DMS53 treated with DMSO at 0.1 percent for 48 hours (cell line): ENCODE results near the gene FMNL2.
"Not testable (repeated sequence)": the region's sequence is repeated elsewhere in the genome, so short reads cannot be mapped to it uniquely, and the experiment has no call there.

Experiments
- DNase-seq: peaks from one replicate; lab custom pipeline; 2025; ENCODE audit not compliant: unreplicated experiment; lab: John Stamatoyannopoulos, UW

The FMNL2 gene

DNA sequence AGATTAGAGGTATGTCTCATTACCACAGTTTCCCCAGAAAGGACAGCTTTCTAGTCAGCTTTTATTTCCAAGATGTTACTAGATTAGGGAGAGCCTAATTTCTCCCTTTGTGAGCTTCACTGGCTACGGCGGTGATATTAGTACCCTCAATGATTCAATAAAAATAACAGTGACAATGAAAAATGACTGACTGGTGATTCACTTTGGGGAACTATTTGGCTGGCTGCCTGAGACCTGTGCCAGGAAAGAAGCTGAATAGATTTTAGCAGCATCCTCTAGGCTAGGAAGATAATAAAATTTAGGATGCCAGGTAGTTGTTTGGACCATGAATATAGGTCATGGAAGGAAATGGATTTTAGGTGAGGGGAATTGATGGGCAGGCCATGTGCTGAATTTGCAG, 178.7 kb downstream of the FMNL2 start:
- no peak for DNase-seq

DNA sequence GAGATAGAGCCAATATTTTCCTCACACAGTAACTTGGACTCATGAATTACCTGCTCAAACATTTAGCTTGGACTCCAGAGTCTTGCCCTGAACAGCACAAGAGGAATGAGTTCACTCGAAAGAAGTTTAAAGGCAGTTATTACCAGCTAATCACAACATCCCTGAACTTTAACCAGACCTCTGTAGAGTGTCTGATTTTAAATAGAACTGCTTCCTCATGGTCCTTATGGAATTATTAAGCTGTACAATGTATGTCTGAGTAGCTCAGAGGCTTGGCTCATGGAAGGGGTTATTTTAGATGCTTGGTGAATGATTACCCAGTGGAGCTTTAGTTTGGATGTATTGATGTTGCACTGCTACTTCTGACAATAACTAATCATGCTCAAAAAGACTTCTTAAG, 183.1 kb downstream of the FMNL2 start:
- DNase-seq = no peak

DNA sequence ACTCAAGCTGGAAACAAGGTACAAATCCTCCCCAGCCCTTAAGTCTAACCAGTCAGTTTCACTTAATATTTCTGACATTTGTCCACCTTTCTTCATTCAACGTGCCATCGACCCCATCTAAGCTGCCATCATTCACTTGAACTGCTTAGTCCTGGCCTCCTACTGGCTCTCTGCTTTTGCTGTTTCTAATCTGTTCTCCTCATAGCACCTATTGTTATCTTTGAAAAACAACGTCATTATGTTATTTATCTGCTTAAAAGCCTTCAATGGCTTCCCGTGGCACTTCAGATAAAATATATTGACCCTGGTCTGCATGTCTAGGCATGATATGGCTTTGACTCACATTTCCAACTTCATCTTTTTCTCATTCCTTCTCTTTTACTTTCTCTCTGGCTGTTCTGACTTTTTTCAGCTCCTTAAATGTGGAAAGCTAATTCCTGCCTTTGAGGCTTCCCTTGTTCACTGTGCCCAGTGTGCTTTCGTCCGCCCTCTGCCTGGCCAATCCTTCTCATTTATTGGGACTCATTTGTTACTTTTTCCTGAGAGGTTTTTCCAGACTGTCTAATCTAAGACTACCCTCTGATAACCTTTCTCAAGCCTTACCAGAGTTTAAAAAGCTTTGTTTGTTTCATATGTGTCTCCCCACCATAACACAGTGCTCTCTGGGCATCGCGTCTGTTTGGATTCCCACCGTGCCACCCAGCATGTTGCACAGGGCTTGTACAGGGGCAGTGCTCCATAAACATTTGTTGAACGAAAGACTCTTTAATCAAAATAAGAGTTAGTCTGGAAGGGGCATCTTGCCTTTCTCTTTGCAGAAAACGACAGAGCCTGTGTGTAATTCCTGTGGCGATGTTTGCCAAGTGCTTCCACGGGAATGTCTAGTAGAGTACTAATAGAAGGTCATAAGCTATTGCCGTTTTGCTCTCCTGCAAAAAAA, 183.9 kb downstream of the FMNL2 start:
- DNase-seq = no peak

DNA sequence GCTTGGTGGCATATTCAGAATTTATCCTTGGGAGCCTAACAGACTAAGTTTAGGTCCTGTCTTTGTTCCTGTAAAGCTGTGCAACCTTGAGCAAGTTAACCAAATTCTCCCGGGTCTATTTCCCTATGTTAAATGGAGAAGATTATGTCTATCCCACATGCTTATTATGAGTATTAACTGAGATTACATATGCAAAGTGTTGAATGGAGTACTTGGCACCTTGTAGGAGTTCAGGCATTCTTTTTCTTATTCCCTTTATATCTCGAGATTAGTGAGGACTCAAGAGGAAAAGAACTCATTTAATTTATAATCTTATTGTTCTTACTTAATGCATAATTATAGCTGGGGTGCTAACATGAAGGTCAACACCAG, 184.6 kb downstream of the FMNL2 start:
- no peak for DNase-seq

DNA sequence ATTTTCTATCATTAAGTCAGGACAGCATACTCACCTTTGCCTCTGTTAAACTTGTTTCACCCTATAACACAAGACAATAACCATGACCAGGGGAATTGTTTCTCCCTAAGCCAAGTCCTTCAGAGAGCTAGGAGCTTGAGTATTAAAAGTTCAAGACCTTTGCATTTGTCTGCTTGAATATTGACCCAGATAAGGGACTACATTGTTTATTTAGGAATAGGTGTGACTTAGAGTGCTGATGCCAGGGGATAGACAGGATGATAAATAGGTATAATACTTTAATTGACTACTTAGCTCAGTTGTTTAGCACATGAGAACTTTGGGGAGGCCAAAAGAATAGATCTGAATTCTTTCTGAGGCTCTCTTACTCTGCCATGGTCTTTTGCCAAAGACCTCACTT, 185.8 kb downstream of the FMNL2 start:
- no peak for DNase-seq

DNA sequence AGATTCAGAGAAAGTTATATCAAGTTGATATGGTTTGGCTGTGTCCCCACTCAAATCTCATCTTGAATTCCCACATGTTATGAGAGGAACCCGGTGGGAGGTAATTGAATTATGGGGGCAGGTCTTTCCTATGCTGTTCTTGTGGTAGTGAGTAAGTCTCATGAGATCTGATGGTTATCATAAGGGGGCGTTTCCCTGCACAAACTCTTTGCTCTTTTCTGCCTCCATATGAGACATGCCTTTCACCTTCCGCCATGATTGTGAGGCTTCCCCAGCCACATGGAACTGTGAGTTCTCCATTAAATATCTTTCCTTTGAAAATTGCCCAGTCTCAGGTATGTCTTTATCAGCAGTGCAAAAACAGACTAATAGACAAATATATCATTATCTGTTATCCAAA, 187.5 kb downstream of the FMNL2 start:
- DNase-seq = not testable (repeated sequence)

DNA sequence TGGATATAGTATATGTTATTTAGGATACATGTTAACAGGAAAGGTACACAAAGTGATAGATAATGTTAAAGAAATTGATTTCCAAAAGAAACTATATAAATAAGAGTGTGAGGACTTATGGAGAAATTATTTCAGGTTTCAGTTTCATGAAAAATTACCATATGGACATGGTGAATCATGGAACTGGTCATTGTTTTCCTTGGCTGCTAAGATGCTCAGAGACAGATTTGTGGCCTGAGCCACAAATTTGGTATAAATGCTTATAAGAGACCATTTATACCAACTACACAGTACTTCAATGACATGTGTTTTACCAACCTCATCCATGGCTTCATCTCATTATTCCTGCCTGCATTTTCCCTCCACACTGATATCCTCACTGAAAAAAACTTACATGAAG, 188.1 kb downstream of the FMNL2 start:
- no peak for DNase-seq

DNA sequence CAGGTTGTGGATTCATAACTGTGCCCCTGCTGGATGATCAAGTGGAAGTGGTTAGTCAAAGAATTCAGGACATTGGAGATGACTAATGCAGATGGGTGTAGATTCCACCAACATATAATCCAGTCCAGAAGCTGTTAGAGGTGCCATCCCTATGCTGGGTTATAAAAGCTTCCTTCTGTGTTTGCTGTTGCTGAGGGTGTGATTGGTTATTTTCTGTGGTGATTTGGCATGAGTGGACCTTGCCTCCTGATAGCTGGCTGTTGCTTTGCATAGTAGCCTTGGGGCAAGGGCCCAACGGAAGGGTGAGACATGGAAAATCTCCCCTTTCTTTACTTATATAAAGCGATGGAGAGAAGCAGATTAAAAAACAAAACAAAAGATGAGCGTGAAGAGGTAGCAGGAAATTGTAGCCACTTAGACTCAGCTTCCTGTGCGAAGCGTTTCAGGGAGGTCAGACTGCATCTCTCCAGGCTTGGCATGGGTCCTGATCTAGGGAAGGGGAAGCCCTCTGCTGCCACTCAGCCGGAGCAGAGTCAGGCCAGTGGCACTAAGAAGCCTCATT, 190.4 kb downstream of the FMNL2 start:
- no peak for DNase-seq

DNA sequence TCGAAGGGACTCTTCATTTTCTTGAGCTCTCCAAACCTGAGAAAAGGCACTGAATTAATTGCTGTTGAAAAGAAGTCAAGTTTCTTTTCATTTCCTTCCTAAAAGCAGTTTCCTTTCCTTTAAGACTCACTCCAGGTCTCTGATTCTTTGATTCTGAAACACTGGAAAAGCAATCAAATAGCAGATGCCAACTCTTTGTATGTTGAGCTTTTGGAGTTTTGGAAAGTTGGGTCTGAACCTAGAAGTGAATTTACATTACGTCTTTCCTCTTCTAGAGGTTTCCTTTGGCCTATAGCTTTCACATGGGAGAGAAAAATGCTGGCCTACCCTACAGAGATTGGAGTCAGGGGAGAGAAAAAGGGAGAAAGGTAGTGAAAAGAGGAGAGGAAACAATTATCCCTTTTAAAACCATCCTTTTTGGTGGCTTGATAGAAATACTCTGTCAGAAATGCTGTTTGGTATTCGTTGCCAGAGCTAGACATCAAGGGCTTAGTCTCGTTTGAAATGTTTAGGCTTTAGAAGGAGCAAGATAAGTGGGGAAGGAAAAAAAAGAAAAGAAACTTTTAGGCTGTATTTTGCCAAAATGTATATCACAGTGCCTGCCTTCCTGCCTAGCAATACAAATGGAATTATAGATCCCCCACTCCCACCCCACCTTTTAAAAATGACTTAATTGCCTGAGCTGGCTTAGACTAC, 194.6 kb downstream of the FMNL2 start:
- DNase-seq = no peak

DNA sequence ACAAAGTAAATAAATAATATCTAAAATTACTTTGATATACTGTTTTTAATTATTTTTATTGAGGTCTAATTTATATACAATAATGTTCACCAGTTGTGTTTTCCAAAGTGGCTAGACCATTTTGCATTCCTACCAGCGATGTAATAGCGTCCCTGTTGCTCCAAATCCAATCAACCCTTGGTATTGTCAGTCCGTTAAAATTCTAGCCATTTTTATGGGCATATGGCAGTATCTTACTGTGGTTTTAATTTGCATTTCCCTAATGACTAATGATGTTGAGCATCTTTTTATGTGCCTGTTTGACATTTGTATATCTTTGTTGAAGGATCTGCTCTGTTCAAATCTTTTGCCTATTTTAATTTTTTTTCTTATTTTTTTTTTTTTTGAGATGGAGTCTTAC, 197.3 kb downstream of the FMNL2 start:
- no peak for DNase-seq

DNA sequence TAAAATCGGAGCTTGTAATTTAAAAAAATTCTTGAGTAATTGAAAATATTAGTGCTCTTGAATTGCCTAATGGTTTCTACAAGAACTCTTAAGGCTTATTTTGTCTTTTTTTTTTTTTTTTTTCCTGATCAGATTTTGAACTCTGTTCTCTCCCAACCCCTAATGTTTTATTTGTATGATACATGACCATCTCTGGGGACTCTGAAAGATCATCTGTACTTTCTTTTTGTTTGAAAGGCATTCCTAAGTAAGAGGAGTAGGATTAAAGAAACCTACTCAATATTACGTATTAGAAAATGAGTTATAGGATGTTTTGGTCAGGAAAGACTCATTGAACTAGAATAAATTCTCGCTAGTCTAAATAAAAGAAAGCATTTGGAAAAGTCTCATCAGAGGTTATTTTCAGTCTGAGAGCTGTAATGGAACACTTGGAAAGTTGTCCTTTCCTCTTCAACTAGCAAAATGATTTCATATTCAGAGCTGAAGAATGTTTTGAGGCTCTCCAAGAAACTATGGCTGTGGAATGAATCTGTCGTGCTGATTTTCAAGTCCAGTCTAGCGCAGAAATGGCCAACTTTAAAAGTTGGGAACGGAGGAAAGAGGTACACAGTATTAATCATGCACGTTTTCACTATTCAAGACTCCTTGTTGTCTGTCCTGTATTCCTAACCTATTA, 199.6 kb downstream of the FMNL2 start:
- DNase-seq = no peak

DNA sequence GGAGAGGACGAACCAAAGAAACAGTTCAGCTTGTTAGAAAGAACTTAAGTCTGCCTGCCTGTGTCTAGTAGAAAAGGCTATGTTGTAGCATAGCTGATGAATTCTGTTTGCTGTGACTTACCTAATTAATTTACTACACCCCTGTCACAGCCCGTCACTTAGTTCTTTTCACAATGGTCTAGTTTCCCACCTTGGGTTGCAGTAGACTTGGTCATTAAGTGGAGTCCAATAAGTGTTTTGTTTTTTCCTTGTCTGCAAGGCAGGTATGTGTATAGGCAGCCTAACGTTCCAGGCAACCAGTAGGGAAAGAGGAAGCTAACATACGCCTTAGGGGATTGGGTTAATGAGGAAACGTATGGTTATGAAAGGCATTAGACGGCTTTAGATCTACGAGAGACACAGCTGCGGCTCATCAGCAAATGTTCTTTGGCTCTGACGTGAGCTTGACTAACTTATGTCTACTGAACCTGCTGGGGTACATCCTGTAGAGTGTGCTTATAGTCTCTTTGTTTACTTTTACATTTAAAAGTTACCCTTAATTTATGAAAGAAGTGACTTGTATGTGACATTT, 202.2 kb downstream of the FMNL2 start:
- no peak for DNase-seq

DNA sequence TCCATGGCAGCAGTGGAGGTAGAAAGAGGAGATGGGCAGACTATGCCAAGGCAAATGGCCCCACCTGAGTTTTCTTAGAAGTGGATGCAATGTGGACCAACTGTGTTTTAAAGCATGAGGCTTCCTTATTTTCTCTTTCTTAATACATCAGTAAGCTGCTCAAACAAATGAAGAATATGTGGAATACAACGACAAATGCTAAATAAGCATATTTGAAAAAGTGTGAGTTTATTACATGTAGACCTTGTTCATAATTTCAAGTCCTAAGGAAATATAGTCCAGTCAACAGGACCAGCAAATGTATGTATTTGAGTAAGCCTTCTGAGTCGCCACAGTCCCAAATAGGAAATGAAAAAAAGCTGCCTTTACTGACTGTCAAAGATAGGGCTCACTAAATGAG, 204.4 kb downstream of the FMNL2 start:
- no peak for DNase-seq

DNA sequence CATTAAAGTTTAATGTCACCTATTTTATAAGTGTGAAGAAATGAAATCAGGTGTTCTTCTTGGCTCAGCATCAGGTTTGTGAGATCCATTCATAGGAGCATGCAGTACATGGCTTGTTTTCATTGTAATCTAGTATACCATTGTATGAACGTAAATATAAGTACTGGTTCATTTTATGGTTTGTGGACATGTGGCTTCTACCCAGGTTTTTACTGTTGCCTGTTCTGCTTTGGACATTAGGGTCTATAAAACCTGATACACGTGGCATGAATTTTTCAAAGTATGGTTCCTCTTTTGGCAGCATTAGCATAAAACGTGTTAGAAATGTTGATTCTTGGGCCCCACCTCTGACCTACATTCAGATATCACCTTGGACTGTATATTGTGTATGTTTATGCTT, 206.7 kb downstream of the FMNL2 start:
- no peak for DNase-seq

DNA sequence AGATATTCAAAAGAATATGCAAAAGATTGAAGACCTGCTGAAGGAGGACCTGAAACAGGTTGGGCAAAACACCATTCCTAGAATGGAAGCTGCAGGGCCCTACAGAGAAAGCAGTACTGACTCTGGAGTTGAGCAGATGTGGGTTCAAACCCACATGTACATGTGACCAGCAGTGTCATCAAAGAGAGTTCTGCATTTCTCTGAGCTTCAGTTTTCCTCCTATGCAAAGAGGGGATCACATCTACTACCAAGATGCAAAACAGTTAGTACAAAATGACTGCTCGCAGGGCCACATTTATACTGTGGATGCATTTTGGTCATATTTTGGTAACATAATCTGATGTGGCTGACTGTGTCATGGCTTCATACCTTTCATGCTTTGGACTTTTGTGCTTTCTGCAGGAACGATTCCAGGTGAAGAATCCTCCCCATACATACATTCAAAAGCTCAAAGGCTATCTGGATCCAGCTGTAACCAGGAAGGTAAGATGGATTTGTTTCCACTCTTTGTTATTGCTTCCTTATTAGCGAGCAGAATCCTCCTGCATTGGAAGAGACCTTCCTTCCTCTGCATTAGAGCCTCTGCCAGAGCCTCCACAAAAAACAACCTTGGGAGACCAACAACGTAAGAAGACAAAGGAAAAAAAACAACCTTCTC, 207.5 kb downstream of the FMNL2 start:
- no peak for DNase-seq

DNA sequence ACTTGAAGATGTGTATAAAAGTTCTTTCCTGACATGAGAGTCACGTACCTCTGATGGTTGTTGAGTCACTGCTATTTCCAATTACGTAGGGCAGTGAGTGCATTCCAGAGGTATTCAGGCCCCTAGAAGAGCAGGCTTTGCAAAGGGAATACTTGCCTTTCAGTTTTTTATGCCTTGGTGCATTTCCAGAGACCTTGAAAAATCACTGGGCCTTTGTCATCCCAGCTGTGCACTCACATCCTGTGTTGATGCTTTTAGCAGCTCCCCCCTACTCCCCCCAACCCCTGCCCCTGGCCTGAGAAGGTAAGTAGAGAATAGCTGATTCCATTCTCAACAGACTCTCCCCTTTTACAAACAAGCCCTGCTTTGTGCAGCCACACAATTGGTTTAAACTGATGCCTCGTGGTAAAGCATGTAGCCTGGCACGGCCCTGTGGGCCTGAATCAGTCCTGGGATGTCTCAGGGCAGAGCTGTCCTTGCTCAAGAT, 208.1 kb downstream of the FMNL2 start:
- no peak for DNase-seq

DNA sequence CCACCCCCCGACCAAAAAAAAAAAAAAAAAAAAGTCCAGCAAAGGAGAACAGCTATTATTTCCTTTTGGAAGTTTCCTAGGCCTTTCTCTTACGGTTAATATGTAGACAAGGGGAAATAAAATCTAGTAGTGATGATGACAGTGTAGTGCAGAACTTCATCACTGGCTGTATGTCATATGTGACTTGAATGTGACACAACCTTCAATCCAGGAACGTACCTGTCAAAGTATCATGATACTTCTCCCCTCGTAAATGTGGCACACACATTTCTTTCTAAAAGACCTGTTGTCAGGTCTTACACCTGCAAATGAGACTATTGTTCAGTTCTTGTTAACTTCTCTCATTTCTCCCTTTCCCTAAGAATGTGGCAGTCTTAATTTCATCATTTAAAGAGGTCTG, 208.7 kb downstream of the FMNL2 start:
- no peak for DNase-seq

DNA sequence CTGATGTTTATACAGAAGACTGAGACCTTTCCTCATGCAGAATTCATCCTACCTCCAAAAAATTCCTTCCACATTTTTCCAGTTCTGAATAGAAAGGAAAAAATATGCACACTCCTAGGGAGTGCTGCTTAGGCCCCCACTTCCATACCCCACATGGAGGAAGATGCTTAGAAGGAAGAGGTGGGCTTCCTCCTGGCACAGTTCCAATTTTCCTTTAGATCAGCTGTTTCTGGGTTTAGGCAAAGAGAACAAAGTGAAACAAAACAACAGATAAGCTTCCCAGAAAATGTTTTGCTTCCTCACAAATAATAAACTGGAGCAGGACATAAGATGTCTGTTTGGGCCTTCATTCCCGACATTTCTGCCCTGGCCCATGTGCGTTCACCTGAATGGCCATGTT, 209.7 kb downstream of the FMNL2 start:
- DNase-seq = no peak

DNA sequence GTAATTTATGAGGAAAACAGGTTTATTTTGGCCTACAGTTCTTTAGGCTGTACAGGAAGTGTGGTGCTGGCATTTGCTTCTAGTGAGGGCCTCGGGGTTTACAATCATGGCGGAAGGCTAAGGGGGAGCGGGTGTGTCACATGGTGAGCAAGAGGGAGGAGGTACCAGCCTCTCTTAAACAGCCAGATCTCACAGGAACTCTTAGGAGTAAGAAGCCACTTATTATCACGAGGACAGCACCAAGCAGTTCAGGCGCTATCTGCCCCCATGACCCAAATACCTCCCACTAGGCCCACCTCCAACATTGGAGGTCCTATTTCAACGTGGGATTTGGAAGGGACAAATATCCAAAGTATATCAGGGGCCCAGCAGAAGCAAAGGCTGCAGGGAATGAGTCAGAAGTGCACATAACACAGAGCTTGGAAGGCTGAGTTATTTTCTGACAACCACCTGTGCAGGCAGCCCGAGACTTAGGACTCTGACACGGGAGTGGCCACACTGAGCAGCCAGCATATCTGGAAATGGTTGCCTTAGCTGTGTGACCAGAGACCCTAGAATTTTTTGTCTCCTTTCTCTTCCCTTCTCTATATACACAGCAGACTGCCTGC, 211.4 kb downstream of the FMNL2 start:
- DNase-seq = no peak
